ENCODE results near the gene KBTBD12.

- TF ChIP-seq POLR2A (IDR thresholded peaks at IDR 0.05; ENCODE audit: low read depth, low read length), result no peak
- TF ChIP-seq POLR2AphosphoS5 (IDR thresholded peaks at IDR 0.05; ENCODE audit: low read depth, low read length), result no peak
Measured at GRCh38 chr3:127991681-127992080, 76.6 kb downstream of the KBTBD12 start.

All from GM12892 (cell line).